Measurements from ENCODE around the gene TRPM2. TPM values are rescaled to one million over a fixed set of nuclear protein-coding genes. Genes with fewer than 3 reads are reported as not detected.

The TRPM2 gene
- total and polyA plus RNA-seq, 2 of the 13 experiments (the other 11 are each of a cell fraction or from before 2014, with no cell fraction given): 0.07 to 0.20 TPM

DNA sequence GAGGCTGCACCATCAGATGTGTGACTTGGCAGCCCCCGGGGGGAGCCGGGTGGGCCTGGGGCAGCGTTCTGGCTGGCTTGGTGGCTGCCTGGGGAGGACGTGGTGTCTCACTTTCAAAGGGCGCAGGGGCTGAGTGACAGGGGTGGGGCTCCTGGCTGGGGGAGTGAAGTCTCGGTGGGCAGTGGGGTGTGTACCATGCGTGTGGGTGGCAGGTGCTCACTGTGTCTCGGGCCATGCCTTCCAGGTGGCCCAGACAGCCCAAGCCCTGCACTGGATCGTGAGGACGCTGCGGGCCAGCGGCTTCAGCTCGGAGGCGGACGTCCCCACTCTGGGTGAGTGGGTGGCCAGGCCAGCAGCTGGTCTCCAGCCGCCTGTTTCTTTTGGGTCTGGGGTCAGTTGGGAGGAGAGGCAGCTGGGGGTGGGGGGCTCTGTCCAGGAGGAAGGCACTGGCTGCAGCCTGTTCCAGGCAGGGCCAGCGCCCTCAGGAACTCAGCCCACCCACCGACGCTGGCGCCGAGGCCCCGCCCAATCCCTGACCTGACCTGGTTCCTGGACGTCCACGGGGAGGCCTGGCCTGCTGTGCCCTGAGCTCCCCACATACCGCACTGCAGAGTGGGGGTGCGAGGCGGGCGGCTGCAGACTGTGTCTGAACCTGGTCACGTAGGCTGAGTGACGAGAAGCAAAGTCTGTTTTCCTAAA, 71.3 kb downstream of the TRPM2 start:
- Histone ChIP-seq H3K9me3 (ENCODE audit: low read length) (peaks cover 2% of the 10 kb centered on the region), H3K27me3 (ENCODE audit: control insufficient read depth in 1 of 2, insufficient read depth in 2 of 2, low read length in 2 of 2) (peaks cover 1 to 11% of the 10 kb centered on the region in 2 experiments; a peak in 4 of 5 replicates), H3K27ac (ENCODE audit: extremely low read length, insufficient read depth, low read length) (no peak overlapping the region), H3K9ac (ENCODE audit: insufficient read depth, low read depth, low read length) (no peak overlapping the region), H3K79me2 (ENCODE audit: insufficient read depth, low read length) (no peaks in the 10 kb centered on the region), H3K4me2 (ENCODE audit: low read depth, low read length) (no peak overlapping the region), H3K36me3 (replicated peaks in 1 of 2; ENCODE audit: control insufficient read depth in 1 of 2, insufficient read depth in 2 of 2, low read length in 2 of 2) (no peaks in the 10 kb centered on the region), H4K20me1 (ENCODE audit: insufficient read depth, low read length) (no peaks in the 10 kb centered on the region), H3K4me3 (replicated peaks in 1 of 3; ENCODE audit: insufficient read depth in 1 of 3, low read depth in 2 of 3, low read length in 3 of 3) (no peak overlapping the region), H2AFZ (ENCODE audit: low read length) (no peak overlapping the region), H3K4me1 (ENCODE audit: insufficient read depth, low read length) (no peaks in the 10 kb centered on the region)
- intact Hi-C loops (cut with micrococcal nuclease; ENCODE audit: unreplicated experiment) (no loop called here), in situ Hi-C loops (cut with HindIII; ENCODE audit: extremely low pct_ligation_motif_present, low pct_unique_long_range_greater_than_20kb) (loop anchor here (5.0 kb wide), 1 partner anchor 47 kb away; no protein-coding TSS in a partner anchor)
- FAIRE-seq (no peak), ATAC-seq (no peak; the same call in 2 of the 3 replicates), DNase-seq (ENCODE audit: low spot score) (no peak)
- ChIA-PET POLR2A (no interaction called here), CTCF (ENCODE audit: low intra/inter-chr PET ratio, low total read pairs) (no interaction called here)
- TF ChIP-seq ZNF878 (CRISPR knock-in tag; IDR thresholded peaks at IDR 0.05): no peak
- TF ChIP-seq HDAC2 (CRISPR knock-in tag; IDR thresholded peaks at IDR 0.05): no peak
- no peak for TF ChIP-seq MBD4 (IDR thresholded peaks at IDR 0.05; ENCODE audit: borderline replicate concordance, low read length)
- TF ChIP-seq ZNF558 (CRISPR knock-in tag; IDR thresholded peaks at IDR 0.05; ENCODE audit: borderline replicate concordance): no peak
- no TSS peak for BruUV-seq (replicated peaks)
- WGBS (ENCODE audit: low lambda C conversion rate): 0% methylated on average over 1 of the region's 30 CpGs

DNA sequence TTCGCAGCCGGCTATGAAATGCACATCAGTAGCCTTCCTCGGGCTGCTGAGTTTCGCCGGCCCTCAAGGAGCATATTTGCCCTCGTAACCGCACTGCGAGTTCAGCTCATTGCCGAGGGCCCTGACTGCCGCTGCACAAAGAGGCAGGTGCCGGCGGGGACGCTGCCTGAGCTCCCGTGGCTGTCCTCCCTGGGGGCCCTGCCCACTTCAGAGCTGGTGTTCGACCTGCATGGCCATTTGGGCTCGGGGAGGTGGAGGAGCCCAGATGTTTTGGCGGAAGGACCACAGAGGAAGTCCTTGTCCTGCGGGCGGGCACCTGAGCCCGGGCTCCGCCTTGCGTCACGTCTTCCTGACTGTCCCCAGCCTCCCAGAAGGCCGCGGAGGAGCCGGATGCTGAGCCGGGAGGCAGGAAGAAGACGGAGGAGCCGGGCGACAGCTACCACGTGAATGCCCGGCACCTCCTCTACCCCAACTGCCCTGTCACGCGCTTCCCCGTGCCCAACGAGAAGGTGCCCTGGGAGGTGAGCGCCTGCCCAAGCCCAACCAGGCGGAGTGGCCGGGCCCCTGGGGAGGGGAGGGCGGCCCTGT, 72.0 kb downstream of the TRPM2 start:
- no TSS peak for BruUV-seq (replicated peaks)
- no peaks in the 10 kb centered on the region for H3K79me2 ChIP-seq (ENCODE audit: insufficient read depth, low read length)
- TF ChIP-seq ZNF235 (CRISPR knock-in tag; IDR thresholded peaks at IDR 0.05; ENCODE audit: borderline replicate concordance): no peak
- no peak for TF ChIP-seq ZNF33B (CRISPR knock-in tag; IDR thresholded peaks at IDR 0.05)
- no peak for TF ChIP-seq ZNF333 (CRISPR knock-in tag; IDR thresholded peaks at IDR 0.05; ENCODE audit: borderline replicate concordance)
- H3K4me3 ChIP-seq (replicated peaks in 1 of 3; ENCODE audit: insufficient read depth in 1 of 3, low read depth in 2 of 3, low read length in 3 of 3): no peak overlapping the region
- no peak overlapping the region for H3K27ac ChIP-seq (ENCODE audit: extremely low read length, insufficient read depth, low read length)
- peaks cover 6% of the 10 kb centered on the region; the same call in 1 of the 2 replicates for H3K9me3 ChIP-seq (ENCODE audit: low read length)
- intact Hi-C loops (cut with micrococcal nuclease; ENCODE audit: unreplicated experiment): no loop called here
- H2AFZ ChIP-seq (ENCODE audit: low read length): no peak overlapping the region
- no peak overlapping the region for H3K4me2 ChIP-seq (ENCODE audit: low read depth, low read length)
- FAIRE-seq (no peak), ATAC-seq (no peak; the same call in 2 of the 3 replicates), DNase-seq (ENCODE audit: low spot score) (no peak)
- H4K20me1 ChIP-seq (ENCODE audit: insufficient read depth, low read length): no peaks in the 10 kb centered on the region
- H3K36me3 ChIP-seq (replicated peaks in 1 of 2; ENCODE audit: control insufficient read depth in 1 of 2, insufficient read depth in 2 of 2, low read length in 2 of 2): no peaks in the 10 kb centered on the region
- ChIA-PET CTCF (ENCODE audit: low intra/inter-chr PET ratio, low total read pairs) (no interaction called here), POLR2A (no interaction called here)
- WGBS (ENCODE audit: low lambda C conversion rate): 69% methylated on average over 18 of the region's 40 CpGs
- H3K4me1 ChIP-seq (ENCODE audit: insufficient read depth, low read length): no peaks in the 10 kb centered on the region
- H3K9ac ChIP-seq (ENCODE audit: insufficient read depth, low read depth, low read length): no peak overlapping the region
- in situ Hi-C loops (cut with HindIII; ENCODE audit: extremely low pct_ligation_motif_present, low pct_unique_long_range_greater_than_20kb): loop anchor here (5.0 kb wide), 1 partner anchor 48 kb away; no protein-coding TSS in a partner anchor
- H3K27me3 ChIP-seq (ENCODE audit: control insufficient read depth in 1 of 2, insufficient read depth in 2 of 2, low read length in 2 of 2): peaks cover 1 to 11% of the 10 kb centered on the region in 2 experiments; a peak in 4 of 5 replicates

Data from HepG2 (cell line).